GM12878 (cell line): Measurements from ENCODE around the gene PDPK1. TPM values are rescaled to one million over a fixed set of nuclear protein-coding genes. Genes with fewer than 3 reads are reported as not detected.

ENCODE experiments used
- EED ChIP-seq: sonication (generic); IDR thresholded peaks from 2 replicates; pipeline ENCODE4 v1.6.1; 2016; ENCODE audit warnings: antibody characterized with exemption, low read depth
- MEF2B ChIP-seq: fragments of 450-650 bp; IDR thresholded peaks from 2 replicates; pipeline ENCODE4 v1.6.1; 2018; ENCODE audit warnings: mild to moderate bottlenecking, moderate library complexity; ENCODE audit not compliant: partially characterized antibody, poor library complexity, severe bottlenecking
- ZNF207 ChIP-seq: fragments of 450-650 bp; IDR thresholded peaks from 2 replicates; pipeline ENCODE4 v1.6.1; 2014; ENCODE audit warnings: antibody characterized with exemption, mild to moderate bottlenecking, borderline replicate concordance
- polyA plus RNA-seq, 11 experiments: library from polyadenylated mRNA; depleted of rRNA in 4 of 11; unstranded in 6 of 11; stranded (reverse) in 5 of 11; fragments of >200 nt; fragmentation: Nextera tagmentation in 4 of 11; fragmentation: Illumina TruSeq in 1 of 11; extraction: Ambion mirVana in 4 of 11; extraction: Trizol in 1 of 11; gene quantifications; 1 replicate in 1 of 11; 2 replicates in 10 of 11; pipeline versions ENCODE4 v1.2.1 to v1.2.3, GENCODE V29; 2011 to 2016; ENCODE audit warnings: inconsistent platforms in 2 of 11, missing spikeins in 2 of 11, low read depth in 1 of 11
- total RNA-seq, 4 experiments: library from RNA; depleted of rRNA in 3 of 4; stranded (reverse); fragments of >200 nt in 3 of 4; fragmentation: Illumina TruSeq in 1 of 4; extraction: Trizol in 1 of 4; gene quantifications; 2 replicates each; pipeline versions ENCODE4 v1.2.1 to v1.2.3, GENCODE V29; 2013 to 2021
- TF ChIP-seq, protein P1 (sequence below): IDR thresholded peaks from 2 replicates; pipeline ENCODE4 v1.6.1; 2011; ENCODE audit warnings: mild to moderate bottlenecking, low read depth, low read length, moderate library complexity; ENCODE audit not compliant: insufficient replicate concordance
- TF ChIP-seq, protein P2 (sequence below): fragments of 450-650 bp; conservative IDR thresholded peaks from 2 replicates; pipeline ENCODE4 v1.6.1; 2017; ENCODE audit warnings: mild to moderate bottlenecking, moderate library complexity
- TF ChIP-seq, protein P3 (sequence below): fragments of 450-650 bp; formaldehyde crosslinking; IDR thresholded peaks from 2 replicates; pipeline ENCODE4 v1.4.0; 2022; ENCODE audit warnings: mild to moderate bottlenecking, moderate library complexity

PDPK1 gene
- total and polyA plus RNA-seq, 10 of the 15 experiments (the other 5 are each of a cell fraction or from before 2014, with no cell fraction given), result 3.9 to 41.3 (median 25.5) TPM

DNA sequence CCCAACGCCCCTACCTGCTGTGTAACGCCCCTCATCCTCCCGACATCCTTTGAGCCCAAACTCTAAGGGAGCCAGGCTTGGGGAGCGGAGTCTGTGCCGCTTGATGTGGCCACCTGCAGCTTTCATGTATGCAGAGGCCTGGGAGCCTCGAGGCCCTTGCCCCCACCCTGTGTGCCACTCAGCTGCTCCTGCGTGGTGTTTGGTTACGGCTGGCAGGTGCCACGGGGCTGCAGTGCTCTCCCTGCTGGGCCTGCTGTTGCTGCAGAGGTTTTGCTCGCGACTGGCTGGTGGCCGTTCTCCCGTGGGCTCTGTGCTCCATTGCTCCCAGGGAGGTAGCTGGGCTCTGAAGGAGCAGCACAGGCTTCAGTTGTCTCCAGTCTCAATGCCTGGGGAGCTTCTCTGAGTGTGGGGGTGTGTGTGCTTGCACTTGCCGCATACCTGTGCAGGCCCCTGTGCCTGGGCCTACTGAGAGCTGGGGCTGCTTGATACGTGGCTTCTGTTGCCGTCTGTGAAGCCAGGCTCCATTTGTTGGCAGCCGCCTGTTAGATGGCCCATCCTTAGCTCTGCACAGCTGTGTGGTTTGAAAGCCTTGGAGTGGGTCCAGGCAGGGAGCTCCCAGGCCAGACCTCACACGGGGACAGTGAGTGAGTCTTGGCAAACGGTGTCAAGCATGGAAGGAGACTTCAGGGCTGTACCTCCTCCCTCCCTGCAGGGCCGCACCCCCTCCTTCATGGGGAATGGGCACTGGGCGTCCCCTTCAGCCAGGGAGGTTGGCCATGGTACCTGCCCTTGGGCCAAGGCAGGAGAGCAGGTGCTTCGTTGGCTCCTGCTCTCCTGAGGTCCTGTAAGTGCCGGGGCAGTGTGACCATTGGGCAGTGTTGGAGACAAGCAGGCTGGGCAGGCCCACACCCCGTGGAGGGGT, 47.2 kb downstream of the PDPK1 start (continued):
- TF ChIP-seq, protein P1, sequence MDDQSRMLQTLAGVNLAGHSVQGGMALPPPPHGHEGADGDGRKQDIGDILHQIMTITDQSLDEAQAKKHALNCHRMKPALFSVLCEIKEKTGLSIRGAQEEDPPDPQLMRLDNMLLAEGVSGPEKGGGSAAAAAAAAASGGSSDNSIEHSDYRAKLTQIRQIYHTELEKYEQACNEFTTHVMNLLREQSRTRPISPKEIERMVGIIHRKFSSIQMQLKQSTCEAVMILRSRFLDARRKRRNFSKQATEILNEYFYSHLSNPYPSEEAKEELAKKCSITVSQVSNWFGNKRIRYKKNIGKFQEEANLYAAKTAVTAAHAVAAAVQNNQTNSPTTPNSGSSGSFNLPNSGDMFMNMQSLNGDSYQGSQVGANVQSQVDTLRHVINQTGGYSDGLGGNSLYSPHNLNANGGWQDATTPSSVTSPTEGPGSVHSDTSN, result no peak
- TF ChIP-seq, protein P2, sequence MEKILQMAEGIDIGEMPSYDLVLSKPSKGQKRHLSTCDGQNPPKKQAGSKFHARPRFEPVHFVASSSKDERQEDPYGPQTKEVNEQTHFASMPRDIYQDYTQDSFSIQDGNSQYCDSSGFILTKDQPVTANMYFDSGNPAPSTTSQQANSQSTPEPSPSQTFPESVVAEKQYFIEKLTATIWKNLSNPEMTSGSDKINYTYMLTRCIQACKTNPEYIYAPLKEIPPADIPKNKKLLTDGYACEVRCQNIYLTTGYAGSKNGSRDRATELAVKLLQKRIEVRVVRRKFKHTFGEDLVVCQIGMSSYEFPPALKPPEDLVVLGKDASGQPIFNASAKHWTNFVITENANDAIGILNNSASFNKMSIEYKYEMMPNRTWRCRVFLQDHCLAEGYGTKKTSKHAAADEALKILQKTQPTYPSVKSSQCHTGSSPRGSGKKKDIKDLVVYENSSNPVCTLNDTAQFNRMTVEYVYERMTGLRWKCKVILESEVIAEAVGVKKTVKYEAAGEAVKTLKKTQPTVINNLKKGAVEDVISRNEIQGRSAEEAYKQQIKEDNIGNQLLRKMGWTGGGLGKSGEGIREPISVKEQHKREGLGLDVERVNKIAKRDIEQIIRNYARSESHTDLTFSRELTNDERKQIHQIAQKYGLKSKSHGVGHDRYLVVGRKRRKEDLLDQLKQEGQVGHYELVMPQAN, result no peak
- no peak for TF ChIP-seq ZNF207
- TF ChIP-seq EED, result no peak
- TF ChIP-seq, protein P3, sequence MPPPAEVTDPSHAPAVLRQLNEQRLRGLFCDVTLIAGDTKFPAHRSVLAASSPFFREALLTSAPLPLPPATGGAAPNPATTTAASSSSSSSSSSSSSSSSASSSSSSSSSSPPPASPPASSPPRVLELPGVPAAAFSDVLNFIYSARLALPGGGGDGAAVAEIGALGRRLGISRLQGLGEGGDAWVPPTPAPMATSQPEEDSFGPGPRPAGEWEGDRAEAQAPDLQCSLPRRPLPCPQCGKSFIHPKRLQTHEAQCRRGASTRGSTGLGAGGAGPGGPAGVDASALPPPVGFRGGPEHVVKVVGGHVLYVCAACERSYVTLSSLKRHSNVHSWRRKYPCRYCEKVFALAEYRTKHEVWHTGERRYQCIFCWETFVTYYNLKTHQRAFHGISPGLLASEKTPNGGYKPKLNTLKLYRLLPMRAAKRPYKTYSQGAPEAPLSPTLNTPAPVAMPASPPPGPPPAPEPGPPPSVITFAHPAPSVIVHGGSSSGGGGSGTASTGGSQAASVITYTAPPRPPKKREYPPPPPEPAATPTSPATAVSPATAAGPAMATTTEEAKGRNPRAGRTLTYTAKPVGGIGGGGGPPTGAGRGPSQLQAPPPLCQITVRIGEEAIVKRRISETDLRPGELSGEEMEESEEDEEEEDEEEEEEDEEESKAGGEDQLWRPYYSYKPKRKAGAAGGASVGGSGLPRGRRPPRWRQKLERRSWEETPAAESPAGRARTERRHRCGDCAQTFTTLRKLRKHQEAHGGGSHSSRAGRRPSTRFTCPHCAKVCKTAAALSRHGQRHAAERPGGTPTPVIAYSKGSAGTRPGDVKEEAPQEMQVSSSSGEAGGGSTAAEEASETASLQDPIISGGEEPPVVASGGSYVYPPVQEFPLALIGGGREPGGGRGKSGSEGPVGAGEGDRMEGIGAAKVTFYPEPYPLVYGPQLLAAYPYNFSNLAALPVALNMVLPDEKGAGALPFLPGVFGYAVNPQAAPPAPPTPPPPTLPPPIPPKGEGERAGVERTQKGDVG (CRISPR knock-in tag), result no peak
- no peak for TF ChIP-seq MEF2B
